GM19455 (cell line): ENCODE measurements around the gene COL4A3.

Experiments
- ATAC-seq: cut with Tn5 transposase; IDR thresholded peaks from one replicate; pipeline ENCODE4 v1.9.1; 2021; ENCODE audit not compliant: unreplicated experiment

Gene COL4A3

GRCh38 chr2:227337442-227337841, 173.0 kb downstream of the COL4A3 start:
- ATAC-seq, result no peak

- no peak for ATAC-seq
Measured at GRCh38 chr2:227339098-227339599, 174.7 kb downstream of the COL4A3 start.

GRCh38 chr2:227340106-227340505, 175.7 kb downstream of the COL4A3 start:
- no peak for ATAC-seq

GRCh38 chr2:227341553-227341952, 177.1 kb downstream of the COL4A3 start:
- ATAC-seq, result no peak

- ATAC-seq, result no peak
Measured at GRCh38 chr2:227344231-227344630, 179.8 kb downstream of the COL4A3 start.

- no peak for ATAC-seq
Measured at GRCh38 chr2:227347117-227347516, 182.7 kb downstream of the COL4A3 start.

GRCh38 chr2:227348324-227348723, 183.9 kb downstream of the COL4A3 start:
- ATAC-seq, result no peak

- ATAC-seq, result no peak
Measured at GRCh38 chr2:227349989-227350612, 185.7 kb downstream of the COL4A3 start.

GRCh38 chr2:227351639-227352038, 187.2 kb downstream of the COL4A3 start:
- peak; percentile 53 for ATAC-seq

GRCh38 chr2:227360351-227360750, 195.9 kb downstream of the COL4A3 start:
- ATAC-seq, result no peak

GRCh38 chr2:227363756-227364155, 199.3 kb downstream of the COL4A3 start:
- no peak for ATAC-seq
